Measurements from ENCODE around the gene CELF4. TPM values are rescaled to one million over a fixed set of nuclear protein-coding genes. Genes with fewer than 3 reads are reported as not detected.

Gene CELF4
- total RNA-seq, 4 donors from 2014 or later = 0.32 to 0.81 (median 0.77) TPM

DNA sequence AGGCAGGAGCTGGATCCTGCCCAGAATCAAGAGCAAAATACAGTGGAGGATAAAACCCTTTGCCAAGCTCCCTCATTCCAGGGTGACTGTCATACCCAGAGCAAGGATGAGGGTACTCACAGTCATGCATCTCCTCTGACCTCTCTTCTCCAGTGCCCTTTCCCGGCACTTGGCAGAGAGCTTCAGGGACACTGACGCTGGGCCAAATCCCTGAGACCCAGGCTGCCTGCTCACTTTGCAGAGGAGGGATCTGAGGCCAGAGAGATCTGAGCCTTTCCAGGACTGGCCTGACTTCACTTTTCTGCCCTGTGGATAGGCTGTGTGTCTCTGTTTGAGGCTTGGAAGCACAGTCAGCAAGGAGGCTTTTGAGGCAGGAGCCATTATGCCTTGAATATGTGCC, 330.0 kb downstream of the CELF4 start:
- WGBS, 2 donors (ENCODE audit: low coverage in 1 of 2) = 80 to 88% methylated on average over 2 of the region's 2 CpGs
- Histone ChIP-seq H3K4me1 (peaks cover 0 to 11% (median 0%) of the 10 kb centered on the region in 3 donors), H3K27ac (no peak overlapping the region), H3K9me3 (no peaks in the 10 kb centered on the region), H3K4me3 (no peak overlapping the region), H3K36me3 (no peaks in the 10 kb centered on the region), H3K27me3 (peaks cover 3% of the 10 kb centered on the region)
- no peak for TF ChIP-seq POLR2AphosphoS5 (IDR thresholded peaks at IDR 0.05)
- no peak for TF ChIP-seq POLR2A (IDR thresholded peaks at IDR 0.05)
- no peak for TF ChIP-seq EP300 (IDR thresholded peaks at IDR 0.05)
- TF ChIP-seq, protein P1, sequence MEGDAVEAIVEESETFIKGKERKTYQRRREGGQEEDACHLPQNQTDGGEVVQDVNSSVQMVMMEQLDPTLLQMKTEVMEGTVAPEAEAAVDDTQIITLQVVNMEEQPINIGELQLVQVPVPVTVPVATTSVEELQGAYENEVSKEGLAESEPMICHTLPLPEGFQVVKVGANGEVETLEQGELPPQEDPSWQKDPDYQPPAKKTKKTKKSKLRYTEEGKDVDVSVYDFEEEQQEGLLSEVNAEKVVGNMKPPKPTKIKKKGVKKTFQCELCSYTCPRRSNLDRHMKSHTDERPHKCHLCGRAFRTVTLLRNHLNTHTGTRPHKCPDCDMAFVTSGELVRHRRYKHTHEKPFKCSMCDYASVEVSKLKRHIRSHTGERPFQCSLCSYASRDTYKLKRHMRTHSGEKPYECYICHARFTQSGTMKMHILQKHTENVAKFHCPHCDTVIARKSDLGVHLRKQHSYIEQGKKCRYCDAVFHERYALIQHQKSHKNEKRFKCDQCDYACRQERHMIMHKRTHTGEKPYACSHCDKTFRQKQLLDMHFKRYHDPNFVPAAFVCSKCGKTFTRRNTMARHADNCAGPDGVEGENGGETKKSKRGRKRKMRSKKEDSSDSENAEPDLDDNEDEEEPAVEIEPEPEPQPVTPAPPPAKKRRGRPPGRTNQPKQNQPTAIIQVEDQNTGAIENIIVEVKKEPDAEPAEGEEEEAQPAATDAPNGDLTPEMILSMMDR (IDR thresholded peaks at IDR 0.05) = no peak
- ATAC-seq = no peak

DNA sequence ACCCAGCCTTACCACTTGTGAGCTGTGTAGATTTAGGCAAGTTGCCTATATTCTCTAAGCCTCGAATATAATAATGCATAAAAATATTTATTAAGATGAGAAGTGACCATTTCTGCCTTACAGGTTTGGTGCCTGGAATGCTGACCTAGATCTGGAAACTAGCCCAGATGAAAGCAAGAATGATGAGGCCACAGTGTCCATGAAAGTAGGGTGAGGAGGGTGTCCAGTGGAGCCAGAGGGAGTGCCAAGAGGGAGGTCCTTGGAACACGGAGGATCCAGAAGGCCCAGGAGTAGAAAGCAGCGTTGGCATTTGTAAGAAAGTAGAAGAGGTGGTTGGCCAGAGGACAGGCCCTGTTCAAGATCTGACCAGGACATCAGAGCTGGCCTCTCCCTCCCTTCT, 334.3 kb downstream of the CELF4 start:
- Histone ChIP-seq H3K27ac (no peak overlapping the region), H3K36me3 (no peaks in the 10 kb centered on the region), H3K4me3 (no peak overlapping the region), H3K4me1 (peaks cover 0 to 13% (median 0%) of the 10 kb centered on the region in 3 donors), H3K27me3 (no peaks in the 10 kb centered on the region), H3K9me3 (no peaks in the 10 kb centered on the region)
- WGBS, 2 donors (ENCODE audit: low coverage in 1 of 2) = 22 to 24% methylated on average over 2 to 3 of the region's 3 CpGs
- no peak for TF ChIP-seq EP300 (IDR thresholded peaks at IDR 0.05)
- TF ChIP-seq, protein P1 (IDR thresholded peaks at IDR 0.05) = no peak
- no peak for TF ChIP-seq POLR2A (IDR thresholded peaks at IDR 0.05)
- no peak for TF ChIP-seq POLR2AphosphoS5 (IDR thresholded peaks at IDR 0.05)
- no peak for ATAC-seq

DNA sequence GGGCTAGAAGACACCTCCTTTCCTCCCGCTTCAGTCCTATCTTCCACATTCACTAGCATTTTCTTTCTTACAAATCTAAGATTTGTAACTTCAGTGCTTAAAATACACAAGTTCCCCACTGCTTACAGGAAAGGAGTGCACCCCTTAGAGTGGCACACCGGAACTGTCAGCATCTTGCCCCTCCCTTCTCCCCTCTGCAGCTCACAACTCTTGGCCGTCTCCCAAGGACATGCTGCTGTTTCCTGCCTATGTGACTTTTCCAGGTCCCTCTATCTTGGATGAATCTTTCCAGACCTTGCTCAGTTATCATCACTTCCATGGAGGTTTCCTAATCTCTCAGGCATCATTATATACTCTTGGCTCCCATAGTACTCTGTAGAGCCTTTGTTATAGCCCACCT, 334.8 kb downstream of the CELF4 start:
- Histone ChIP-seq H3K27me3 (no peaks in the 10 kb centered on the region), H3K4me3 (no peak overlapping the region), H3K4me1 (peaks cover 0 to 13% (median 0%) of the 10 kb centered on the region in 3 donors), H3K36me3 (peaks cover 0 to 1% of the 10 kb centered on the region in 2 donors), H3K9me3 (no peaks in the 10 kb centered on the region), H3K27ac (no peak overlapping the region)
- ATAC-seq = no peak
- no peak for TF ChIP-seq EP300 (IDR thresholded peaks at IDR 0.05)
- TF ChIP-seq POLR2A (IDR thresholded peaks at IDR 0.05) = no peak
- TF ChIP-seq, protein P1 (IDR thresholded peaks at IDR 0.05) = no peak
- no peak for TF ChIP-seq POLR2AphosphoS5 (IDR thresholded peaks at IDR 0.05)
- WGBS, 2 donors (ENCODE audit: low coverage in 1 of 2) = 38 to 53% methylated on average over 3 of the region's 3 CpGs

DNA sequence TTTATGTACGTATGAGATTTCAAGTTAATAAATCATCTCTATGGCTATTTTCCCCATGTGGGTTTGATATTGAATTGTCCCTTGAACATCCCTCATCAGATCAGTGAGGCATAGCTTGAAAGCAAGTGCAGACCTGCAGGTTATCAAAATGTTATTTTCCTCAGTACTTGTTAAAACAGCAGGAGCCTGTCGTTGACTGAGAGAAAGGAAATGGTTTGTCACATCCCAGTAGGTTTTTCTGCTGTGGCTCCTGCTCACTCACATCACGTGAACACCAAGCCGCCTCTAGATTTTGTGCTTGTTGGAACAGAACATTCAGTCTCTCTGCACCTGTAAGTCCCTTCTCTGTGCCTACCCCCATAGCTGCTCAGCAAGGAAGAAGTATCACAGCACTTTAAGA, 340.3 kb downstream of the CELF4 start:
- no peak for ATAC-seq

DNA sequence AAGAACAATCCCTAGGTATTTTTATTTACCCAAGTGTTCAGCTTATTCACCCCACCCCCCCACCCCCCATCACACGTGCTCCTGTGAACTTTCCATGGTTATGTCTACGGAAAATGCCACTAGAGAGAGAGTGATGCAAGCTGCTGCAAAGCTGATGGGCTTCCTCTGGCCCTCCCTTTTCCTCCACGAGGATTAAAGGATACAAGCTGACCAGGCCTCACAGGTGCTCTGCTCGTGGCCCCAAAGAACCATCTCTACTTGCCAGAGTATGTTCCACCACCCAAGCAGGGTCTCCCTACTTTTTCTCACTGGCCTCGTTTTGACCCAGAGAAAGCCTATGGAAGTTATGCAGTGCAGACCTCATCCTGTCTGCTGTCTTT, 342.6 kb downstream of the CELF4 start:
- 60% methylated on average over 3 of the region's 5 CpGs; no CpG with 5 or more reads in 1 of the 2 donors for WGBS, 2 donors (ENCODE audit: low coverage in 1 of 2)
- H3K36me3 ChIP-seq = peaks cover 0 to 36% of the 10 kb centered on the region in 2 donors
- peaks cover 0 to 8% (median 0%) of the 10 kb centered on the region in 3 donors for H3K9me3 ChIP-seq
- no peak for ATAC-seq
- no peaks in the 10 kb centered on the region for H3K27me3 ChIP-seq
- no peak for TF ChIP-seq POLR2AphosphoS5 (IDR thresholded peaks at IDR 0.05)
- TF ChIP-seq EP300 (IDR thresholded peaks at IDR 0.05) = no peak
- no peak for TF ChIP-seq POLR2A (IDR thresholded peaks at IDR 0.05)
- TF ChIP-seq, protein P1 (IDR thresholded peaks at IDR 0.05) = no peak
- H3K4me3 ChIP-seq = no peak overlapping the region
- no peaks in the 10 kb centered on the region for H3K4me1 ChIP-seq
- no peak overlapping the region for H3K27ac ChIP-seq

More for the DNA sequence above, 340.3 kb downstream of the CELF4 start:
- no peaks in the 10 kb centered on the region for H3K9me3 ChIP-seq
- no peaks in the 10 kb centered on the region for H3K4me1 ChIP-seq
- H3K27me3 ChIP-seq = no peaks in the 10 kb centered on the region
- peaks cover 0 to 36% of the 10 kb centered on the region in 2 donors for H3K36me3 ChIP-seq
- TF ChIP-seq POLR2AphosphoS5 (IDR thresholded peaks at IDR 0.05) = no peak
- TF ChIP-seq, protein P1 (IDR thresholded peaks at IDR 0.05) = no peak
- H3K4me3 ChIP-seq = no peak overlapping the region
- no peak overlapping the region for H3K27ac ChIP-seq
- WGBS, 2 donors (ENCODE audit: low coverage in 1 of 2) = 57 to 64% methylated on average over 2 to 3 of the region's 4 CpGs
